ENCODE results near the gene FFAR2. TPM values are rescaled to one million over a fixed set of nuclear protein-coding genes. Genes with fewer than 3 reads are reported as not detected.
"Not testable (repeated sequence)": the region's sequence is repeated elsewhere in the genome, so short reads cannot be mapped to it uniquely, and the experiment has no call there.

The FFAR2 gene
- total RNA-seq, 1 experiment from 2014 or later: not detected

DNA sequence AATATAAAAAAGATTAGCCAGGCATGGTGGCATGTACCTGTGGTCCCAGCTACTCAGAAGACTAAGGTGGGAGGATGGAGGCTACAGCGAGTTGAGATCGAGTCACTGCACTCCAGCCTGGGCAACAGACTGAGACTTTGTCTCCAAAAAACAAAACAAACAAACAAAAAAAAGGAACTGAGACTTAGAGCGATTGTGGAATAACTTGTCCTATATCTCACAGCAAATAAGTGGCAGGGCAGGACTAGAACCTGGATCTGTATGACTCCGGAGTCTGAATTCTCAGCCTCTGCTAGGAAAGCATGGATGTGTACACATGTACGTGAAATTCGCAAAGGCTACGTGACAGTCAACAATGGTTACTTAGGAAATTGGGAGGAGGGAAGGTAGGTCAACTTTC, 22.1 kb downstream of the FFAR2 start:
- Mint-ChIP-seq H3K9me3 (no peaks in the 10 kb centered on the region), H3K36me3 (ENCODE audit: insufficient read depth in 1 of 3, low read depth in 3 of 3) (no peaks in the 10 kb centered on the region), H3K4me1 (peaks cover 15 to 20% of the 10 kb centered on the region in 2 experiments), H3K27me3 (ENCODE audit: low read depth) (peaks cover 8% of the 10 kb centered on the region), H3K4me3 (no peak overlapping the region), H3K27ac (no peak overlapping the region)
- Histone ChIP-seq H3T11ph (ENCODE audit: low read length) (no peak overlapping the region), H3K9me3 (ENCODE audit: control insufficient read depth, low read depth, low read length) (no peaks in the 10 kb centered on the region), H2AFZ (ENCODE audit: low read length) (no peak overlapping the region), H2AK5ac (ENCODE audit: insufficient read length, low read length) (no peak overlapping the region), H2BK12ac (ENCODE audit: insufficient read length, low read depth, low read length) (no peak overlapping the region), H3K9ac (ENCODE audit: extremely low read depth, insufficient read length, low read length) (no peak overlapping the region), H3K4me2 (ENCODE audit: insufficient read depth, insufficient read length, low read length) (no peak overlapping the region), H4K8ac (replicated peaks; ENCODE audit: insufficient read length, low read depth, low read length) (no peak overlapping the region), H3K23me2 (ENCODE audit: insufficient read length, low read depth, low read length, poor library complexity, severe bottlenecking) (no peaks in the 10 kb centered on the region), H2BK5ac (ENCODE audit: insufficient read length, low read length) (no peak overlapping the region), H2BK15ac (ENCODE audit: low read depth, low read length) (no peak overlapping the region), H4K91ac (ENCODE audit: insufficient read length, low read depth, low read length) (no peak overlapping the region), H2BK20ac (ENCODE audit: low read depth, low read length, poor library complexity, severe bottlenecking) (no peak overlapping the region), H3K27ac (ENCODE audit: insufficient read length, low read depth, low read length) (no peak overlapping the region), H4K5ac (ENCODE audit: insufficient read length, low read depth, low read length) (no peak overlapping the region), H4K20me1 (ENCODE audit: control insufficient read depth, insufficient read depth, insufficient read length) (no peaks in the 10 kb centered on the region), H3K79me2 (ENCODE audit: insufficient read depth, low read length) (no peaks in the 10 kb centered on the region), H3K56ac (ENCODE audit: insufficient read length, low read depth, low read length) (no peak overlapping the region), H3K4ac (ENCODE audit: low read depth, low read length) (no peak overlapping the region), H3K79me1 (ENCODE audit: insufficient read depth, low read depth, low read length, poor library complexity, severe bottlenecking) (no peaks in the 10 kb centered on the region), H3K4me1 (ENCODE audit: insufficient read depth, low read length) (no peaks in the 10 kb centered on the region), H2BK120ac (ENCODE audit: low read depth, low read length, poor library complexity, severe bottlenecking) (no peak overlapping the region), H3K23ac (ENCODE audit: insufficient read length, low read depth, low read length) (no peak overlapping the region), H3K18ac (ENCODE audit: insufficient read length, low read depth, low read length) (no peak overlapping the region), H3K14ac (ENCODE audit: insufficient read depth, low read length) (no peak overlapping the region), H3K27me3 (ENCODE audit: insufficient read depth, low read length) (no peaks in the 10 kb centered on the region)
- no CpG with 5 or more reads among the region's 7 CpGs for WGBS (ENCODE audit: extremely low coverage, insufficient read length, low lambda C conversion rate)
- DNase-seq: no peak
- TF ChIP-seq, protein P1, sequence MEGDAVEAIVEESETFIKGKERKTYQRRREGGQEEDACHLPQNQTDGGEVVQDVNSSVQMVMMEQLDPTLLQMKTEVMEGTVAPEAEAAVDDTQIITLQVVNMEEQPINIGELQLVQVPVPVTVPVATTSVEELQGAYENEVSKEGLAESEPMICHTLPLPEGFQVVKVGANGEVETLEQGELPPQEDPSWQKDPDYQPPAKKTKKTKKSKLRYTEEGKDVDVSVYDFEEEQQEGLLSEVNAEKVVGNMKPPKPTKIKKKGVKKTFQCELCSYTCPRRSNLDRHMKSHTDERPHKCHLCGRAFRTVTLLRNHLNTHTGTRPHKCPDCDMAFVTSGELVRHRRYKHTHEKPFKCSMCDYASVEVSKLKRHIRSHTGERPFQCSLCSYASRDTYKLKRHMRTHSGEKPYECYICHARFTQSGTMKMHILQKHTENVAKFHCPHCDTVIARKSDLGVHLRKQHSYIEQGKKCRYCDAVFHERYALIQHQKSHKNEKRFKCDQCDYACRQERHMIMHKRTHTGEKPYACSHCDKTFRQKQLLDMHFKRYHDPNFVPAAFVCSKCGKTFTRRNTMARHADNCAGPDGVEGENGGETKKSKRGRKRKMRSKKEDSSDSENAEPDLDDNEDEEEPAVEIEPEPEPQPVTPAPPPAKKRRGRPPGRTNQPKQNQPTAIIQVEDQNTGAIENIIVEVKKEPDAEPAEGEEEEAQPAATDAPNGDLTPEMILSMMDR (conservative IDR thresholded peaks at IDR 0.05): no peak

DNA sequence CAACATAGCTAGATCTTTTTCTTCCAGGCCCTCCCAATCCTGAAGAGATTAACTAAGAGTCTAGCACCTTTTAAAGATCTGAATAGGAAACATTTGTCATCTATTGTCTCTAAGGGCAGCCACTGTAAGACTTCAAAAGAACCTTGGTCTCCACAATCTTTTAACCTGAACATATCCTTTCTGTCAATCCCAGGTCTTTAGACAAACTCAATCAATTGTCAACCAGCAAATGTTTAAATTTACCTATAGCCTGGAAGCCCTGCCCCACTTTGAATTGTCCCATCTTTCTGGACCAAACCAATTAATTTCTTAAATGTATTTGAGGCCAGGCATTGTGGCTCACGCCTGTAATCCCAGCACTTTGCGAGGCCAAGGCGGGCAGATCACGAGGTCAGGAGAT, 23.0 kb downstream of the FFAR2 start:
- not testable (repeated sequence) for H3K36me3 Mint-ChIP-seq (ENCODE audit: insufficient read depth in 1 of 3, low read depth in 3 of 3); H3K9me3 ChIP-seq (ENCODE audit: control insufficient read depth, low read depth, low read length); DNase-seq; H4K91ac ChIP-seq (ENCODE audit: insufficient read length, low read depth, low read length); H4K8ac ChIP-seq (replicated peaks; ENCODE audit: insufficient read length, low read depth, low read length); H2BK15ac ChIP-seq (ENCODE audit: low read depth, low read length); H3T11ph ChIP-seq (ENCODE audit: low read length); H3K27me3 Mint-ChIP-seq (ENCODE audit: low read depth); H2BK5ac ChIP-seq (ENCODE audit: insufficient read length, low read length); H3K18ac ChIP-seq (ENCODE audit: insufficient read length, low read depth, low read length); H3K27me3 ChIP-seq (ENCODE audit: insufficient read depth, low read length); H2AFZ ChIP-seq (ENCODE audit: low read length); H4K5ac ChIP-seq (ENCODE audit: insufficient read length, low read depth, low read length); H2AK5ac ChIP-seq (ENCODE audit: insufficient read length, low read length); H3K27ac Mint-ChIP-seq; H3K79me1 ChIP-seq (ENCODE audit: insufficient read depth, low read depth, low read length, poor library complexity, severe bottlenecking); H3K9ac ChIP-seq (ENCODE audit: extremely low read depth, insufficient read length, low read length); H3K9me3 Mint-ChIP-seq; H2BK120ac ChIP-seq (ENCODE audit: low read depth, low read length, poor library complexity, severe bottlenecking); H4K20me1 ChIP-seq (ENCODE audit: control insufficient read depth, insufficient read depth, insufficient read length); H2BK20ac ChIP-seq (ENCODE audit: low read depth, low read length, poor library complexity, severe bottlenecking); H3K4me1 ChIP-seq (ENCODE audit: insufficient read depth, low read length); H3K14ac ChIP-seq (ENCODE audit: insufficient read depth, low read length); H3K23me2 ChIP-seq (ENCODE audit: insufficient read length, low read depth, low read length, poor library complexity, severe bottlenecking); H3K4me2 ChIP-seq (ENCODE audit: insufficient read depth, insufficient read length, low read length); H3K23ac ChIP-seq (ENCODE audit: insufficient read length, low read depth, low read length); H3K4ac ChIP-seq (ENCODE audit: low read depth, low read length); H2BK12ac ChIP-seq (ENCODE audit: insufficient read length, low read depth, low read length); H3K56ac ChIP-seq (ENCODE audit: insufficient read length, low read depth, low read length); H3K4me3 Mint-ChIP-seq; H3K79me2 ChIP-seq (ENCODE audit: insufficient read depth, low read length); H3K27ac ChIP-seq (ENCODE audit: insufficient read length, low read depth, low read length)
- no CpG with 5 or more reads among the region's 4 CpGs for WGBS (ENCODE audit: extremely low coverage, insufficient read length, low lambda C conversion rate)
- peaks cover 20 to 23% of the 10 kb centered on the region in 2 experiments for H3K4me1 Mint-ChIP-seq

Measured in H9 (cell line).